IMR-90 (cell line): ENCODE results near the gene PSMB11. TPM values are rescaled to one million over a fixed set of nuclear protein-coding genes. Genes with fewer than 3 reads are reported as not detected.

ENCODE experiments used
- ATAC-seq: fragments of 200-7000 bp; cut with Tn5 transposase; 2 replicates; pipeline ENCODE4 v1.9.1; 2020; ENCODE audit warnings: low read depth, mild to moderate bottlenecking, moderate library complexity
- BruUV-seq: library from RNA; stranded (reverse); fragments of 400-500 nt; replicated peaks from 2 replicates; lab custom pipeline; 2021; lab: Mats Ljungman, UMichigan
- CTCF ChIA-PET: fragments of 300-600 bp; formaldehyde crosslinking; extraction: SDS; loops from one replicate; lab custom pipeline; 2021; ENCODE audit warnings: antibody characterized with exemption; lab: Yijun Ruan, JAX
- POLR2A ChIA-PET: fragments of 300-600 bp; sonication (Branson Sonifier 250); formaldehyde crosslinking; loops from one replicate; lab custom pipeline; 2022; ENCODE audit warnings: antibody characterized with exemption; ENCODE audit not compliant: unreplicated experiment; lab: Charles Lee
- DNase-seq: peaks from one replicate; pipeline ENCODE4 v3.0.0; 2013
- H2AFZ ChIP-seq: replicated peaks from 2 replicates; pipeline ENCODE3; 2013; ENCODE audit warnings: low read length, mild to moderate bottlenecking; ENCODE audit not compliant: poor library complexity
- H2AK5ac ChIP-seq: 2 replicates; pipeline ENCODE4 v1.6.1; 2013; ENCODE audit warnings: low read depth, low read length, inconsistent platforms
- H2AK9ac ChIP-seq: replicated peaks from 2 replicates; pipeline ENCODE3; 2013; ENCODE audit warnings: mild to moderate bottlenecking, low read depth, low read length, moderate library complexity; ENCODE audit not compliant: poor library complexity
- H2BK120ac ChIP-seq: 2 replicates; pipeline ENCODE4 v1.6.1; 2013; ENCODE audit warnings: low read depth, low read length, inconsistent platforms
- H2BK15ac ChIP-seq: 3 replicates; pipeline ENCODE4 v1.6.1; 2013; ENCODE audit warnings: low read depth, low read length, inconsistent platforms
- H2BK20ac ChIP-seq: 2 replicates; pipeline ENCODE4 v1.6.1; 2013; ENCODE audit warnings: low read depth, mild to moderate bottlenecking, inconsistent platforms, low read length, moderate library complexity
- H2BK5ac ChIP-seq: 2 replicates; pipeline ENCODE4 v1.6.1; 2013; ENCODE audit warnings: mild to moderate bottlenecking, low read depth, low read length, inconsistent platforms; ENCODE audit not compliant: poor library complexity, severe bottlenecking
- H3K14ac ChIP-seq: replicated peaks from 2 replicates; pipeline ENCODE4 v1.6.1; 2013; ENCODE audit warnings: low read depth, low read length, inconsistent platforms
- H3K18ac ChIP-seq: 2 replicates; pipeline ENCODE4 v1.6.1; 2013; ENCODE audit warnings: low read depth, low read length, control low read depth
- H3K23ac ChIP-seq: 2 replicates; pipeline ENCODE4 v1.6.1; 2013; ENCODE audit warnings: low read depth, low read length, inconsistent platforms
- H3K27ac ChIP-seq: 2 replicates; pipeline ENCODE4 v1.5.1; 2013; ENCODE audit warnings: mild to moderate bottlenecking, control low read depth, low read length; ENCODE audit not compliant: insufficient read depth
- H3K27me3 ChIP-seq: 2 replicates; pipeline ENCODE4 v1.6.1; 2013; ENCODE audit warnings: low read length; ENCODE audit not compliant: control insufficient read depth, insufficient read depth
- H3K36me3 ChIP-seq: 2 replicates; pipeline ENCODE4 v1.6.1; 2013; ENCODE audit warnings: low read length, mixed read lengths; ENCODE audit not compliant: control insufficient read depth, insufficient read depth
- H3K4ac ChIP-seq: 2 replicates; pipeline ENCODE4 v1.6.1; 2013; ENCODE audit warnings: low read depth, low read length, inconsistent platforms
- H3K4me1 ChIP-seq: 2 replicates; pipeline ENCODE4 v1.6.1; 2013; ENCODE audit warnings: low read length, mixed read lengths; ENCODE audit not compliant: control insufficient read depth, insufficient read depth
- H3K4me2 ChIP-seq: 2 replicates; pipeline ENCODE4 v1.6.1; 2013; ENCODE audit warnings: low read depth, mild to moderate bottlenecking, control low read depth, low read length, moderate library complexity
- H3K4me3 ChIP-seq: 2 replicates; pipeline ENCODE4 v1.5.1; 2013; ENCODE audit warnings: low read depth, mild to moderate bottlenecking, control low read depth, low read length, moderate library complexity; ENCODE audit not compliant: insufficient read depth
- H3K56ac ChIP-seq: 2 replicates; pipeline ENCODE4 v1.6.1; 2013; ENCODE audit warnings: low read length, inconsistent platforms; ENCODE audit not compliant: insufficient read depth; ENCODE audit errors: extremely low read depth
- H3K79me1 ChIP-seq, 2 experiments: 2 replicates each; pipeline ENCODE4 v1.6.1; 2013; ENCODE audit warnings: low read length in 2 of 2, inconsistent platforms in 1 of 2, low read depth in 1 of 2
- H3K9ac ChIP-seq: 2 replicates; pipeline ENCODE4 v1.6.1; 2013; ENCODE audit warnings: low read depth, low read length, control low read depth
- H3K9me1 ChIP-seq: 2 replicates; pipeline ENCODE4 v1.6.1; 2013; ENCODE audit warnings: low read length, inconsistent platforms; ENCODE audit not compliant: insufficient read depth
- H3K9me3 ChIP-seq: 2 replicates; pipeline ENCODE4 v1.6.1; 2013; ENCODE audit warnings: low read length; ENCODE audit not compliant: control insufficient read depth, insufficient read depth
- H4K20me1 ChIP-seq: 2 replicates; pipeline ENCODE4 v1.6.1; 2013; ENCODE audit warnings: low read length, inconsistent platforms; ENCODE audit not compliant: insufficient read depth
- H4K5ac ChIP-seq: 2 replicates; pipeline ENCODE4 v1.6.1; 2013; ENCODE audit warnings: mild to moderate bottlenecking, low read depth, low read length, control low read depth
- H4K8ac ChIP-seq, 2 experiments: 2 replicates each; pipeline ENCODE4 v1.6.1; 2013; ENCODE audit warnings: low read depth in 2 of 2, low read length in 2 of 2, control low read depth in 1 of 2, inconsistent platforms in 1 of 2
- H4K91ac ChIP-seq: 2 replicates; pipeline ENCODE4 v1.6.1; 2013; ENCODE audit warnings: low read depth, low read length, inconsistent platforms; ENCODE audit not compliant: insufficient read depth
- BHLHE40 ChIP-seq: fragments of 150-350 bp; IDR thresholded peaks from 2 replicates; pipeline ENCODE4 v1.6.1; 2016; ENCODE audit warnings: mild to moderate bottlenecking, low read depth, low read length
- ELK1 ChIP-seq: fragments of 150-350 bp; IDR thresholded peaks from 2 replicates; pipeline ENCODE4 v1.6.1; 2016; ENCODE audit warnings: low read depth, mild to moderate bottlenecking, low read length, moderate library complexity, borderline replicate concordance
- FOS ChIP-seq: fragments of 150-350 bp; IDR thresholded peaks from 2 replicates; pipeline ENCODE4 v1.6.1; 2016; ENCODE audit warnings: low read depth, low read length
- RAD21 ChIP-seq: IDR thresholded peaks from 2 replicates; pipeline ENCODE4 v1.6.1; 2012; ENCODE audit warnings: low read length, improper control_type of control experiment
- SMC3 ChIP-seq: fragments of 150-350 bp; IDR thresholded peaks from 2 replicates; pipeline ENCODE4 v1.6.1; 2016; ENCODE audit warnings: low read depth, mild to moderate bottlenecking, antibody characterized with exemption, low read length, moderate library complexity
- USF2 ChIP-seq: fragments of 150-350 bp; IDR thresholded peaks from 2 replicates; pipeline ENCODE4 v1.6.1; 2017; ENCODE audit warnings: mild to moderate bottlenecking, antibody characterized with exemption, low read length, low read depth
- WGBS, 2 experiments: methylation state at CpG; one replicate each; pipeline versions ENCODE4 v1.1.5 to v1.1.7; 2013; ENCODE audit warnings: missing lambda C conversion rate in 2 of 2; ENCODE audit not compliant: insufficient read length in 1 of 2; ENCODE audit errors: extremely low coverage in 2 of 2; 5-methylcytosine and 5-hydroxymethylcytosine counted together
- dilution Hi-C: fragments of 300-500 bp; cut with HindIII; formaldehyde crosslinking; loops from one replicate; pipeline ENCODE4 v1.14.3; 2018; ENCODE audit warnings: low sequenced_read_pairs; ENCODE audit not compliant: unreplicated experiment
- in situ Hi-C: fragments of 300-500 bp; cut with MboI; formaldehyde crosslinking; loops from 3 replicates; pipeline ENCODE4 v1.14.3; 2019; ENCODE audit warnings: low sequenced_read_pairs, inconsistent platforms, mixed read lengths
- intact Hi-C: fragments of 100-400 bp; cut with micrococcal nuclease; formaldehyde crosslinking; loops from 2 replicates; pipeline ENCODE4 v1.10.0; 2022
- polyA plus RNA-seq, 3 experiments: library from polyadenylated mRNA; depleted of rRNA; stranded (reverse); fragments of >200 nt; gene quantifications; 2 replicates each; pipeline ENCODE4 v1.2.3, GENCODE V29; 2012; ENCODE audit warnings: low replicate concordance in 1 of 3
- total RNA-seq: library from RNA; depleted of rRNA; stranded (reverse); fragments of >200 nt; gene quantifications from 2 replicates; pipeline ENCODE4 v1.2.3, GENCODE V29; 2012

Gene PSMB11
- total and polyA plus RNA-seq, 2 of the 4 experiments (the other 2 are of a cell fraction) = not detected

- no peaks in the 10 kb centered on the region; the same call in 1 of the 2 replicates for H3K27me3 ChIP-seq
- CTCF ChIA-PET = no interaction called here
- H2AK5ac ChIP-seq = no peak overlapping the region
- H3K4me2 ChIP-seq = no peak overlapping the region
- peak overlapping the region; percentile 48 for H2AK9ac ChIP-seq
- H4K91ac ChIP-seq = no peak overlapping the region
- H2AFZ ChIP-seq = no peak overlapping the region
- DNase-seq = no peak
- no peaks in the 10 kb centered on the region; the same call in 1 of the 2 replicates for H3K9me1 ChIP-seq
- H3K79me1 ChIP-seq = no peaks in the 10 kb centered on the region
- no peak overlapping the region for H2BK15ac ChIP-seq
- 89% methylated on average over 2 of the region's 9 CpGs; no CpG with 5 or more reads in 1 of the 2 experiments for WGBS, 2 experiments
- dilution Hi-C loops (no loop called here), in situ Hi-C loops (no loop called here), intact Hi-C loops (no loop called here)
- no peak overlapping the region for H3K56ac ChIP-seq
- H3K14ac ChIP-seq = no peak overlapping the region
- no peak overlapping the region for H2BK20ac ChIP-seq
- H3K23ac ChIP-seq = no peak overlapping the region
- no peaks in the 10 kb centered on the region for H3K9me3 ChIP-seq
- no peak overlapping the region for H2BK120ac ChIP-seq
- H4K20me1 ChIP-seq = no peaks in the 10 kb centered on the region
- no peak for ATAC-seq
- POLR2A ChIA-PET = no interaction called here
- no peak overlapping the region for H4K5ac ChIP-seq
- no peak overlapping the region for H3K27ac ChIP-seq
- H3K4ac ChIP-seq = no peak overlapping the region
- no peak overlapping the region for H2BK5ac ChIP-seq
- TF ChIP-seq ELK1 = no peak
- TF ChIP-seq BHLHE40 = no peak
- no peak for TF ChIP-seq SMC3
- TF ChIP-seq RAD21 = no peak
- TF ChIP-seq FOS = no peak
- TF ChIP-seq USF2 = no peak
- H3K18ac ChIP-seq = no peak overlapping the region
- no peak overlapping the region for H3K9ac ChIP-seq
- H4K8ac ChIP-seq = no peak overlapping the region
- no peak overlapping the region for H3K4me3 ChIP-seq
- BruUV-seq = no TSS peak
- peaks cover 4% of the 10 kb centered on the region for H3K4me1 ChIP-seq
- H3K36me3 ChIP-seq = no peaks in the 10 kb centered on the region
Observed at GRCh38 chr14:22997676-22998323, 44.2 kb upstream of the PSMB11 start.
